ENCODE measurements around the gene MYH11. TPM values are rescaled to one million over a fixed set of nuclear protein-coding genes. Genes with fewer than 3 reads are reported as not detected.

Gene MYH11
- total and polyA plus RNA-seq, 10 of the 15 experiments (the other 5 are each of a cell fraction or from before 2014, with no cell fraction given): 0.01 to 1.9 (median 0.13) TPM; not detected in 1

DNA sequence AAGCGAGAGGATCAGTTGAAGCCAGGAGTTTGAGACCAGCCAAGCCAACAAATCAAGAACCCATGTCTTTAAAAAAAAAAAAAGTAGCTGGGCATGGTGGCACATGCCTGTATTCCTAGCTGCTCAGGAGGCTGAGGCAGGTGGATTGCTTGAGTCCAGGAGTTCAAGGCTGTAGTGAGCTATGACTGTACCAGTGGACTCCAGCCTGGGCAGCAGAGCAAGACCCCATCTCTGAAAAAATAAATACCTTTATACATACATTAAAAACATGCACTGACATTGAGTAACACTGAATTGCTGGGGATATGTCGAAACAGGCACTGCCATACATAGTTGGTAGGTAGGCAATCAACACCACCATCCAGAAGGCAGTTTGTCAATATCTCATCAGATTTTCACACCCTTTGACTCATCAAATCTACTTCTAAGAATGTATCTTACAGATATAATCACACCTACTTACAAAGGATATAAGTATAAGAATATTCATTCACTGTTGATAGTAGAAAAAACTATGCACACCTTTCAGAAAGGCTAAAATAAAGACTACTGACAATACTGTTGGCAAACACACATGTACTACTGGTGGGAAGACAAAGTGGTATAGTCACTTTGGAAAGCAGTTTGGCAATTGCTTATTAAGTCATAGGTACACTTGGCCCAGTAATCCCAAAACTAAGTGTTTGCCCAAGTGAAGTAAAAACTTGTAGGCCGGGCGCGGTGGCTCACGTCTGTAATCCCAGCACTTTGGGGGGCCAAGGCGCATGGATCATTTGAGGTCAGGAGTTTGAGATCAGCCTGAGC is 37.9 kb upstream of the MYH11 start:
- ChIA-PET RAD21 (ENCODE audit: unreplicated experiment) (no interaction called here), SMC1A (ENCODE audit: uncharacterized antibody, unreplicated experiment) (interaction anchor here (1.2 kb wide), 1 partner anchor 12 kb away, joined by 3 read pairs; no protein-coding TSS in a partner anchor), POLR2A (interaction anchor here (0.6 kb wide), 1 partner anchor 64 kb away, joined by 3 read pairs; no protein-coding TSS in a partner anchor), CTCF (no interaction called here)
- H3K27me3 ChIP-seq (replicated peaks in 1 of 2; ENCODE audit: control insufficient read depth in 2 of 2, insufficient read depth in 2 of 2, low read length in 1 of 2): no peaks in the 10 kb centered on the region
- no peak for ATAC-seq
- no peak overlapping the region for H3K4me3 ChIP-seq
- intact Hi-C loops (cut with micrococcal nuclease; ENCODE audit: unreplicated experiment): loop anchor here (5.0 kb wide), 1 partner anchor 113 kb away; no protein-coding TSS in a partner anchor
- peaks cover 30% of the 10 kb centered on the region for H3K4me1 ChIP-seq (ENCODE audit: control insufficient read depth, insufficient read depth, low read length)
- no peaks in the 10 kb centered on the region for H3K9me3 ChIP-seq (replicated peaks; ENCODE audit: control insufficient read depth, insufficient read depth, low read length)
- FAIRE-seq: no peak
- DNase-seq (ENCODE audit: low read depth, low spot score): no peak
- in situ Hi-C loops (cut with MboI): no loop called here
- TF ChIP-seq, protein P1, sequence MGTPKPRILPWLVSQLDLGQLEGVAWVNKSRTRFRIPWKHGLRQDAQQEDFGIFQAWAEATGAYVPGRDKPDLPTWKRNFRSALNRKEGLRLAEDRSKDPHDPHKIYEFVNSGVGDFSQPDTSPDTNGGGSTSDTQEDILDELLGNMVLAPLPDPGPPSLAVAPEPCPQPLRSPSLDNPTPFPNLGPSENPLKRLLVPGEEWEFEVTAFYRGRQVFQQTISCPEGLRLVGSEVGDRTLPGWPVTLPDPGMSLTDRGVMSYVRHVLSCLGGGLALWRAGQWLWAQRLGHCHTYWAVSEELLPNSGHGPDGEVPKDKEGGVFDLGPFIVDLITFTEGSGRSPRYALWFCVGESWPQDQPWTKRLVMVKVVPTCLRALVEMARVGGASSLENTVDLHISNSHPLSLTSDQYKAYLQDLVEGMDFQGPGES (IDR thresholded peaks at IDR 0.05): no peak
- TF ChIP-seq HDAC2 (IDR thresholded peaks at IDR 0.05) (no peak), SP1 (IDR thresholded peaks at IDR 0.05; ENCODE audit: low read depth, low read length) (no peak), BMI1 (IDR thresholded peaks at IDR 0.05; ENCODE audit: borderline replicate concordance) (no peak), STAT3 (IDR thresholded peaks at IDR 0.05; ENCODE audit: low read depth, low read length) (no peak)
- TF ChIP-seq, protein P2, sequence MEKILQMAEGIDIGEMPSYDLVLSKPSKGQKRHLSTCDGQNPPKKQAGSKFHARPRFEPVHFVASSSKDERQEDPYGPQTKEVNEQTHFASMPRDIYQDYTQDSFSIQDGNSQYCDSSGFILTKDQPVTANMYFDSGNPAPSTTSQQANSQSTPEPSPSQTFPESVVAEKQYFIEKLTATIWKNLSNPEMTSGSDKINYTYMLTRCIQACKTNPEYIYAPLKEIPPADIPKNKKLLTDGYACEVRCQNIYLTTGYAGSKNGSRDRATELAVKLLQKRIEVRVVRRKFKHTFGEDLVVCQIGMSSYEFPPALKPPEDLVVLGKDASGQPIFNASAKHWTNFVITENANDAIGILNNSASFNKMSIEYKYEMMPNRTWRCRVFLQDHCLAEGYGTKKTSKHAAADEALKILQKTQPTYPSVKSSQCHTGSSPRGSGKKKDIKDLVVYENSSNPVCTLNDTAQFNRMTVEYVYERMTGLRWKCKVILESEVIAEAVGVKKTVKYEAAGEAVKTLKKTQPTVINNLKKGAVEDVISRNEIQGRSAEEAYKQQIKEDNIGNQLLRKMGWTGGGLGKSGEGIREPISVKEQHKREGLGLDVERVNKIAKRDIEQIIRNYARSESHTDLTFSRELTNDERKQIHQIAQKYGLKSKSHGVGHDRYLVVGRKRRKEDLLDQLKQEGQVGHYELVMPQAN (conservative IDR thresholded peaks at IDR 0.05): no peak
- TF ChIP-seq, protein P3, sequence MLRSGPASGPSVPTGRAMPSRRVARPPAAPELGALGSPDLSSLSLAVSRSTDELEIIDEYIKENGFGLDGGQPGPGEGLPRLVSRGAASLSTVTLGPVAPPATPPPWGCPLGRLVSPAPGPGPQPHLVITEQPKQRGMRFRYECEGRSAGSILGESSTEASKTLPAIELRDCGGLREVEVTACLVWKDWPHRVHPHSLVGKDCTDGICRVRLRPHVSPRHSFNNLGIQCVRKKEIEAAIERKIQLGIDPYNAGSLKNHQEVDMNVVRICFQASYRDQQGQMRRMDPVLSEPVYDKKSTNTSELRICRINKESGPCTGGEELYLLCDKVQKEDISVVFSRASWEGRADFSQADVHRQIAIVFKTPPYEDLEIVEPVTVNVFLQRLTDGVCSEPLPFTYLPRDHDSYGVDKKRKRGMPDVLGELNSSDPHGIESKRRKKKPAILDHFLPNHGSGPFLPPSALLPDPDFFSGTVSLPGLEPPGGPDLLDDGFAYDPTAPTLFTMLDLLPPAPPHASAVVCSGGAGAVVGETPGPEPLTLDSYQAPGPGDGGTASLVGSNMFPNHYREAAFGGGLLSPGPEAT (IDR thresholded peaks at IDR 0.05; ENCODE audit: low read depth): no peak
- TF ChIP-seq, protein P4, sequence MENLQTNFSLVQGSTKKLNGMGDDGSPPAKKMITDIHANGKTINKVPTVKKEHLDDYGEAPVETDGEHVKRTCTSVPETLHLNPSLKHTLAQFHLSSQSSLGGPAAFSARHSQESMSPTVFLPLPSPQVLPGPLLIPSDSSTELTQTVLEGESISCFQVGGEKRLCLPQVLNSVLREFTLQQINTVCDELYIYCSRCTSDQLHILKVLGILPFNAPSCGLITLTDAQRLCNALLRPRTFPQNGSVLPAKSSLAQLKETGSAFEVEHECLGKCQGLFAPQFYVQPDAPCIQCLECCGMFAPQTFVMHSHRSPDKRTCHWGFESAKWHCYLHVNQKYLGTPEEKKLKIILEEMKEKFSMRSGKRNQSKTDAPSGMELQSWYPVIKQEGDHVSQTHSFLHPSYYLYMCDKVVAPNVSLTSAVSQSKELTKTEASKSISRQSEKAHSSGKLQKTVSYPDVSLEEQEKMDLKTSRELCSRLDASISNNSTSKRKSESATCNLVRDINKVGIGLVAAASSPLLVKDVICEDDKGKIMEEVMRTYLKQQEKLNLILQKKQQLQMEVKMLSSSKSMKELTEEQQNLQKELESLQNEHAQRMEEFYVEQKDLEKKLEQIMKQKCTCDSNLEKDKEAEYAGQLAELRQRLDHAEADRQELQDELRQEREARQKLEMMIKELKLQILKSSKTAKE (IDR thresholded peaks at IDR 0.05; ENCODE audit: low read depth, poor library complexity, severe bottlenecking): no peak
- no peaks in the 10 kb centered on the region for H3K79me2 ChIP-seq (ENCODE audit: control insufficient read depth, insufficient read depth, low read length)
- H3K36me3 ChIP-seq (ENCODE audit: control insufficient read depth in 2 of 2, insufficient read depth in 2 of 2, low read length in 1 of 2): no peaks in the 10 kb centered on the region
- no peak overlapping the region for H3K9ac ChIP-seq (ENCODE audit: control insufficient read depth, insufficient read depth, low read length)
- H2AFZ ChIP-seq (ENCODE audit: control insufficient read depth, low read depth, low read length): no peak overlapping the region
- 95% methylated on average over 7 of the region's 7 CpGs for WGBS (ENCODE audit: insufficient coverage, insufficient replicate concordance, low lambda C conversion rate, missing lambda C conversion rate)
- no peak overlapping the region for H3K4me2 ChIP-seq (ENCODE audit: control insufficient read depth, insufficient read depth)
- H4K20me1 ChIP-seq (ENCODE audit: control insufficient read depth, insufficient read depth): no peaks in the 10 kb centered on the region
- H3K27ac ChIP-seq (ENCODE audit: control insufficient read depth, insufficient read depth): no peak overlapping the region
- BruUV-seq (replicated peaks): no TSS peak
